Measurements from ENCODE around the gene RENBP.
"Not testable (repeated sequence)": the region's sequence is repeated elsewhere in the genome, so short reads cannot be mapped to it uniquely, and the experiment has no call there.

Gene RENBP

GRCh38 chrX:153944140-153944799 is at the start of gene RENBP:
Gene RENBP, minus strand, starts transcription at chrX:153944643. Its CDS starts 33 bp downstream, at chrX:153944610.
- peak; percentile 48 for DNase-seq

DNA sequence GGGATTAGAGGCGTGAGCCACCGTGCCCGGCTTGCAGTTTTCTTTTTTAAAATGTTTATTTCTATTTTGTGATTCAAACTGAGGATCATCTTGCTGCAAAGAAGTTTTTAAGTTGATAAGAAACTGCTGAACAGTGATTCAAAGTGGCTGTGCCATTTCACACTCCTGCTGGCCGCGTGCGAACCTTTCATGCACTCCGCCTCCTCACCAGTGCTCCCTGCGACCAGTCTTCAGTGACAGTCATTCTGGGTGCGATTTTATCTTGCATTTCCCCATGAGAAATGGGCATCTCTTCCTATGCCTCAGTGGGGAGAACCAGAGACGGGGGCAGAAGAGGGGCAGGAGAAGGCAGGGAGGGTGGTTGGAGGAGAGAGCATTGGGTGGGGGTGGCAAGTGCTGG is 49.5 kb upstream of the RENBP start:
- DNase-seq, result no peak

GRCh38 chrX:153993079-153993478 is 48.6 kb upstream of the RENBP start:
- DNase-seq, result no peak

DNA sequence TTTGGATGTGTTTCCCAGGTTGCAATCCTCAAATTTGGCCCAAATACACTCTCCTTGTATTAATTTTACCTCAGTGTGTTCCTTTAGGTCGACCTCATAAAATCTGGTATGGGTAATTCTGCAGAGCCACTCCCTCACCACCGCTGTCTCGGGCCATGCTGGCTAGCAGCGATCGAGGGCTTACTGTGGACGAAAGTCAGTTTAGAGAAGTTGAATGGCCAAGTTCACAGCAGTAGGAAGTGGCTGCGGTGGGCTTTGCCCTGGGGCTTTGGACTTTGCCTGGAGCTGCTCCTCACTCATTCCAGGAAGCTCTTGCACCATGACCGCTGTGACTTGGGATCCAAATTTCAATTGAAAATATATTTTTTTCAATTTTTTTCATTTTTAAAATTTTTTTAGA is 47.7 kb upstream of the RENBP start:
- DNase-seq, result no peak

GRCh38 chrX:153991013-153991580 is 46.7 kb upstream of the RENBP start:
- no peak for DNase-seq

DNA sequence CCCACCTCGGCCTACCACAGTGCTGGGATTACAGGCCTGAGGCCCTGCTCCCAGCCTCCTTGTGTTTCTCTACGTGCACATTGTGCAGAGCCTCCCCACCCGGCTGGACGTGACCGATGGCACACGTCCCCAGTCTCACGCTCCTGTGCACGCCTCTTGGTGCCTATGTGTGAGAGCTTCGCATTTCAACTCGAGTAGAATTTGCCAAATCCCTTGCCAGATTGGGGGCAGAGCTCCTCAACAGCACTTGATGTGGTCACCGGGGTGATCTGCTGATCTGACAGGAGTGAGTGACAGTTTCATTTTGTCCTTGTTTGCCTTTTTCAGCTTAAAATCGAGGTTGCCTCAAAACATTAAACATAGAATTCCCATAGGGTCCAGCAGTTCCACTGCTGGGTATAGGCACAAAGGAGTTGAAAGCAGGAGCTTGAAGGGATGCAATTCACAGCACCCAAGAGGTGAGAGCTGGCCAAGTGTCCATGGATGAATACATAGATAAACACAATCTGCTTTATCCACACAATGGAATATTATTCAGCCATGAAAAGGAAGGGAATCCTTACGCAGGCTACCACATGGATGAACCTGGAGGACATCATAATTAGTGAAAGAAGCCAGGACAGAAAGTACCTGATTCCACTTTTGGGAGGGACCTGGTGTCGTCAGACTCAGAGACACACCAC is 45.7 kb upstream of the RENBP start:
- DNase-seq, result no peak

GRCh38 chrX:153988493-153988892 is 44.0 kb upstream of the RENBP start:
- no peak for DNase-seq

GRCh38 chrX:153984351-153985178 is 40.1 kb upstream of the RENBP start:
- DNase-seq, result no peak

- no peak for DNase-seq
These were observed 38.9 kb upstream of the RENBP start for GRCh38 chrX:153983321-153983801.

DNA sequence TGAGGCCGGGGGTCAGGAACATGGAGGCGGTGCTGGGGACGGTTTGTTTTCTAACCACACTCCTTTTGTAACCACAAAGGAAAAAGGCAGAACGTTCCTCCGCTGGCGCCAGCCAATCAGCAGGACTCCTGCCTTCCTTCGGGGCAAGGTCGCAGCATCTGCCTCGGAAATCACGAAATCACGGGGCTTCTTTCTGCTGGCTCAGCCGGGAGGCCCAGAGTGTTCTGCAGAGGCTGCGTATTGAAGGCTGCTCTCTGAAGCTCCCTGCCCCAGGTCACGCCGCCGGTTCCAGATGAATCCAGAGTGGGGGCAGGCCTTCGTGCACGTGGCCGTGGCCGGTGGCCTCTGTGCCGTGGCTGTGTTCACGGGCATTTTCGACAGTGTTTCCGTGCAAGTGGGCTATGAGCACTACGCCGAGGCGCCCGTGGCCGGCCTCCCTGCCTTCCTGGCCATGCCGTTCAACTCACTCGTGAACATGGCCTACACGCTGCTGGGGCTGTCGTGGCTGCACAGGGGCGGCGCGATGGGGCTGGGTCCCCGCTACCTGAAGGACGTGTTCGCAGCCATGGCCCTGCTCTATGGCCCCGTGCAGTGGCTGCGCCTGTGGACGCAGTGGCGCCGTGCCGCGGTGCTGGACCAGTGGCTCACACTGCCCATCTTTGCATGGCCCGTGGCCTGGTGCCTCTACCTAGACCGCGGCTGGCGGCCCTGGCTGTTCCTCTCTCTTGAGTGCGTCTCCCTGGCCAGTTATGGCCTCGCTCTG is 37.5 kb upstream of the RENBP start:
- peak; percentile 59 for DNase-seq

DNA sequence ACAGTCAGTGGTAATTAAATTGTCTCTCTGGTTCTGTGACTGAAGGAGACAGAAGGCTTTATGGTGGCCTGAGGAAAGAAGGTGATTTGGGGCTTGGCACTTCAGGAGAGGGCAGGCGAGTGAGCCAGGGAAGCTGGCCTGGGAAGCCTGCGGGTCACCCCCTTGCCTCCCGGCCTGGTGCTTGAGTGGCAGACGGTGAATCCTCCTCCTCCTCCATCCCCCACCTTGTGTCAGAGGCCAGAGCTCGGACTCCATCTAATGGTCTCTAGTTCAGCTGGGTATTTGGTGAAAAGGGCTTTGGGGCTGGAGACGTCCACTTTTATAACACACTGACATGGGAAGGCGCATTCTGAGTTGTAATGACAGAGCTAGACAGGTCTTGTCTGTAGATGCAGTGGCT is 36.8 kb upstream of the RENBP start:
- no peak for DNase-seq

DNA sequence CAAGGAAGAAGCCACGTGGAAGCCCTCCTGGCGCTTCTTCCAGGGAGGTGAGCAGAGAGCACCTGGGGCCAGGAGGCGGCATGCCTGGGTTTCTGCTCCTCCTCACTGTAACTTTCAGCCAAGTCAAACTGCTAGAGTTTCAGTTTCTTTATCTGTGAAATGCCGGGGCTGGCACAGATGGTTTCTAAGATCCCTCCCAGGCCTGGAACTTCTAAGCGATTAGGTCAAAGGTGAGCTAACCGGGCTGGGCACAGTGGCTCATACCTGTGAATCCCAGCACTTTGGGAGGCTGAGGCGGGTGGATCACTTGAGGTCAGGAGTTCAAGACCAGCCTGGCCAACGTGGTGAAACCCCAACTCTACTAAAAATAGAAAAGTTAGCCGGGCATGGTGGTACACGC is 36.0 kb upstream of the RENBP start:
- not testable (repeated sequence) for DNase-seq

DNA sequence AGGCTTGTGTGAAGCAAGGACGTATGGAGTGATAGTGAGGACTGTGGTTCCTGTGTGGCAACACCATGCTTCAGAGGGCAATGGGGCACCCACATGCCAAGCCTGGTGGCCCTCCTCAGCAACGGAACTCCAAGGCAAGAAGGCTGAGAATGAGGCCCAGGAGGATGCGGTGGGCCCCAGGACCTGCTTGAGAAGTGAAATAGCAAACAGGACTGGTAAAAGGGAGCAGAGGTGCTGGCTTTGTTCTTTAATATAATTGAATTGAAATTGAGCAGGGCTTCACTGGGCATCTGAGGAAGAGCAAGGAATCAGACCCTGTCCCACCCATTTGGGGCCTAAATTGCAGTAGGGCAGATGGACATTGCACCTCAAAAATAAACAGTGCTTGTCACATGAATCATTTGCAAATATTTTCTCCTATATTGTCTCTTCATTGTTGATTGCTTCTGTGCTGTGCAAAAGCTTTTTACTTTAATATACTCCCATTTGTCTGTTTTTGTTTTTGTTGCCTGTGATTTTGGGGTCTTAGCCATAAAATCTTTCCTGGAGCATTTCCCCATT is 30.4 kb upstream of the RENBP start:
- DNase-seq, result no peak

DNA sequence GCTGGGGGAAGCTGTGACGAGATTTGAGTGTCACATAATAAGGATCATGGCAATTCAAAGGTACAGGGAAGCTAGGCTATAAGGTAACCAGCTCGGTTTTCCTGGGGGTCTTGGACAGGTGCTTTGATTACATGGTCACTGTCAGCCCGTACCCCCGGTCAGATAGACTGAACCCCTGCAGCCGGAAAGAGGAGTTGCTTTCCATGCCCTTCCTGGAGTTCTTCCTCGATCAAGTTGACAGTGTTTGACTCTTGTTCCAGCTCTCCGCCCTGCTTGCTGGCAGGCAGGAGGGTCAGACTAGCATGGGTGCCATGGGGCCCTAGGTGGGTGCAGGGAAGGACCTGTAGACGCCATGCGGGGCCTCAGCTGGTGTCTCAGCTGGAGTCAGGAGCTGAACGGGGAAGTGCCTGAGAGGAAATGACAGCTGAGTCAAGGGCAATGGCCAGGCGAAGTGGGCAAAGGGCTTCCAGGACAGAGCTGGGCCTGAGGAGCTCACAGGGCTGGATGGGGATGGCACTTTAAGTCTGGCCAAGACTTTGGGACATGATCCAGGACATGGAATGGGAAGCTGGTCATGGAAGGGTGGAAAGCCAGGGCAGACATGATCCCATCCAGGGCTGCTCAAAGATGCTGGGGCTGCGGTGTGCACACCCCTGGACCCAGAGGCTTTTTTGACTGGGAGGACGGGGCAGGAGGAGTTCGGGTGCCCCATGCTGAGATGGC is 29.7 kb upstream of the RENBP start:
- no peak for DNase-seq

DNA sequence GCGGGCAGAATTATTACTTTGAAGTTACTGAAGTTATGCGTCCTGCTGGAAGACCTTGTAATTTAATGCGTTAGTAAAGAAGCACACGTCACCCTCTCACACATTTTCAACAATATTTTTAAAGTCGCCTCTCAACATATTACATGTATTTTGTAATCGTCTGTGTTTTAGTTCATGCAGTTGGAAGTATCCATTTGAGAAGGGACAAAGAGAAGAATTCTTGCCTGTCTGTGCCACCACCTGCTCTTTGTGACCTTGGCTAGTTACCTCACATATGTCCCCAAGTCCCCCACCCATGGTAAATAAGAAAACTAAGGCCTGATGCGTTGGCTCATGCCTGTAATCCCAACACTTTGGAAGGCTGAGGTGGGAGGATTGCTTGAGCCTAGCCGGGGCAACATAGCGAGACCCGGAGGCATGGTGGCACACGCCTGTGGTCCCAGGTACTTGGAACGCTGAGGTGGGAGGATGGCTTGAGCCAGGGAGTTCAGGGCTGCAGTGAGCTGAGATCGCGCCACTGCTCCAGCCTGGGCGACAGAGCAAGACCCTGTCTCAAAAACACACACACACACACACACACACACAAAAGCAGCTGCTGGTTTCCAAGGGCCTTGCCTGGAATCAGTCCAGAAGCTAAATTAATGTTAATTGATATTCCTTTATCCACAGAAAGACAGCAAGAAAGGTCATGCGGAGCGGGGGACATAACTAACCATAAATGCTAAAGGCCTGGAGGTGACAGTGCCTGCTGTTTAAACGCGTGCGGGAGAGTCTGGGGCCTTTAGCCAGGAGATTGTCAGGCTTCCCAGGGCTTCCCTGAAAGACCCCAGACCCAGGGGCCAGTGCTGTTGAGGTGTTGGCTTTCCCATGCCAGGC is 28.9 kb upstream of the RENBP start:
- no peak for DNase-seq

- DNase-seq, result peak; percentile 82
These were observed 28.1 kb upstream of the RENBP start, which contains the start of gene TMEM187 for GRCh38 chrX:153972368-153973126. Gene TMEM187, plus strand, starts transcription at chrX:153972754. Its CDS starts 9,309 bp downstream, at chrX:153982063.

DNA sequence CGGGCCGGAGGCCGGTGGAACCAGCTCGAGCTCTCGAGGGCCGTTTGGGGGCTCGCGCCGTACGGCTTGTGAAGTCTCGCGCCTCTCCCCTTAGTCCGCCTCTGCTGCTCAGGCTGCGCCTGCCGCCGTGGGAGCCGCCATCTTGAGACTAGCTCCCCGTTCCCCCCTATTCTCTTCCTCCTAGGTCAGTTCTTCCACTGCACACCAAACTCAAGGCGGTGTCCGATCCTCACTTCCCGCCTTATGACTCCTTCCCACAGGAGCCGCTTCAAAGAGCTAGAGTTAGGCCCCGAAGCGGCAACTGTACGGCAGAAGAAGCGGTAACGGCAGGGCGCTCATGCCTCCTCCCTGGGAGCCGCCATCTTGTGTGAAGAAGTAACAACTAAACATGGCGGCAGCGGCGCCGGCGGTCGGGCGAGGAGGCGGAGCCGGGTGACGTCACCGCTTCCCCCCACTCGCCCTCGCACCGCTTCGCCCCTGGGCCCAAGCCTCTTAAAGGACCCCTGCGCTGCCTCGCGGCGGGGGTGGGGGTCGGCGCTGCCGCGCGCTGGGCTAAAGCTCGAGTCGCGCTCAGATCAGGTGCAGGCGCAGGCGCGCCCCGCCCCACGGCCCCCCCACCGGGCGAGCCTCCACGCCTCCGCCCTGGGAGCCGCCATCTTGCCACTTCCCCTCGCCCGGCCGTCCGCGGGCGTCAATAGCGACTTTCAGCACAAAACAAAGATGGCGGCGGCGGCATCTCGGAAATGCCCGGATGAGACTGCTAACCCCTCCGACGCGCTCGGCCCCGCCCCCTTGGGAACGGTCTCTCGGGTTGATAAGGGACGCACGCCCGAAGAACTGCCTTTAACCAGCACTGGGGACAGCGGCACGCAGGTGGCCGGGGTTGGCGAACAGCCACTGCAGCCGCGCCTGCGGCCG is 27.3 kb upstream of the RENBP start, which contains the start of gene HCFC1:
TSS of gene HCFC1 (minus strand) at position 369 of the 918 bp plus-strand sequence. CDS start 978 bp downstream, outside the sequence.
- DNase-seq, result peak; percentile 87

DNA sequence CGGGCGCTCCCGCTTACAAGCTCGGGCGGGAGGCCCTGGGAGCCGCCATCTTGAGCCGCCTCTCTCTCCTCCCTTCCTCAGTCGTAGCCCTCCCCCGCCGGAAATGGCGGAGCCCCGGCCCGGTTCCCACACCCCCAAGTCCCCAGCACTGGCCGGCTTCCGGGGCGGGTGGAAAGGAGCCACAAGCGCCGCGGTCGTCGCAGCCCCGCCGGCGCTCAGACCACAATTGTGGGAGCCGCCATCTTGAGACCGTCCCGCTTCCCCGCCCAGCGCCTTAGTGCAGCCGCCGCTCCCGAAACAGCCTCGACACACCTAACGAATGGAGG is 26.6 kb upstream of the RENBP start:
- peak; percentile 82 for DNase-seq

All from activated CD4-positive, alpha-beta T cell treated with anti-CD3 and anti-CD28 coated beads, Interleukin-2, amount 50 U/mL, for 1 hour (primary cell).